Transverse colon (tissue), 4 donors: ENCODE data around the gene DGCR2.

Experiments
- EP300 ChIP-seq: sonication (generic); formaldehyde crosslinking; IDR thresholded peaks from one replicate; pipeline ENCODE4 v1.6.1; 2017; ENCODE audit warnings: antibody characterized with exemption, low read depth
- POLR2AphosphoS5 ChIP-seq, 3 donors: sonication (generic); formaldehyde crosslinking; IDR thresholded peaks; one replicate each; pipeline ENCODE4 v1.6.1; 2016; ENCODE audit warnings: antibody characterized with exemption in 3 of 3
- TF ChIP-seq, protein P1 (sequence below), 5 experiments: fragments of 200-600 bp in 3 of 5; fragments of 450-650 bp in 2 of 5; sonication (generic) in 3 of 5; IDR thresholded peaks; 1 replicate in 2 of 5; 2 replicates in 3 of 5; pipeline ENCODE4 v1.5.1; 2016 to 2017; ENCODE audit warnings: antibody characterized with exemption in 5 of 5, inconsistent platforms in 3 of 5, mild to moderate bottlenecking in 2 of 5, moderate library complexity in 1 of 5

DNA sequence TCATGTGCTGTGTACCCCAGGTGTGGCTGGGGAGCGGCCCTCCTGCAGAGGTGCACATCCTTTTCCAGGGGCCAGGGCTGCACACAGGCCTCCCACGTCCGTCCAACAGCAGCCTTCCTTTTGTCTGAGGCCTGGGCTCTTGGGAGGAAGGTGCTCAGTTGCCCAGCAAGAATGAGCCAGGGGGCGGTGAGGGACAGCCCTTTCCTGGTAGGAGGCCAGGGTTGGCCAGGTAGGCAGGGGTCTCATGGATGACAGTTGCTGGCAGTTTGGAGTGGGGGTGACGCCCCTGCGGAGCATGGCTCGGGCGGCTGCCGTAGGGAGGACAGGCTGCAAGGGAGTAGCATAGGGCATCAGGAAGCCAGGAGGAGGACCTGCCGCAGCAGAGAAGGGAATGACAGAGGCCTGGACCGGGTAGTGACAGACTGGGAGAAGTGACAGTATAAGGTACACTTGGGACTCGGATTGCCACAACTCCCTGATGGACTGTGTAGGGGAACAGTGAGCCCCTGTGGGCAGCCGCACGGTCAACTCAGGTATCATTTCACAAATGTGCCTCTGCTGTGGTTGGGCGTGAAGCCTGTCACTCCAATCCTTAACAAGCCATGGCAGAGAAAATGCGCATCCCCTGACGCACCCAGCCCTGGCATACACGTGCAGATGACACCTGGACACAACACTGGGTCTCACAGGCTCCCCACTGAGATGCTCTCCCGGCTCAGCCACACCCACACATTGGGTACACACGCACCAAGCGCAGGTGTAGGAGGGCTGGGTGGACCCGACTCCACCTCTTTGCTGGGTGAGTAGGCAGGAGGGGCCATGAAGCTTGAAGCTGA lies 79.7 kb downstream of the DGCR2 start:
- TF ChIP-seq, protein P1, sequence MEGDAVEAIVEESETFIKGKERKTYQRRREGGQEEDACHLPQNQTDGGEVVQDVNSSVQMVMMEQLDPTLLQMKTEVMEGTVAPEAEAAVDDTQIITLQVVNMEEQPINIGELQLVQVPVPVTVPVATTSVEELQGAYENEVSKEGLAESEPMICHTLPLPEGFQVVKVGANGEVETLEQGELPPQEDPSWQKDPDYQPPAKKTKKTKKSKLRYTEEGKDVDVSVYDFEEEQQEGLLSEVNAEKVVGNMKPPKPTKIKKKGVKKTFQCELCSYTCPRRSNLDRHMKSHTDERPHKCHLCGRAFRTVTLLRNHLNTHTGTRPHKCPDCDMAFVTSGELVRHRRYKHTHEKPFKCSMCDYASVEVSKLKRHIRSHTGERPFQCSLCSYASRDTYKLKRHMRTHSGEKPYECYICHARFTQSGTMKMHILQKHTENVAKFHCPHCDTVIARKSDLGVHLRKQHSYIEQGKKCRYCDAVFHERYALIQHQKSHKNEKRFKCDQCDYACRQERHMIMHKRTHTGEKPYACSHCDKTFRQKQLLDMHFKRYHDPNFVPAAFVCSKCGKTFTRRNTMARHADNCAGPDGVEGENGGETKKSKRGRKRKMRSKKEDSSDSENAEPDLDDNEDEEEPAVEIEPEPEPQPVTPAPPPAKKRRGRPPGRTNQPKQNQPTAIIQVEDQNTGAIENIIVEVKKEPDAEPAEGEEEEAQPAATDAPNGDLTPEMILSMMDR (IDR thresholded peaks at IDR 0.05), result no peak
- no peak for TF ChIP-seq EP300
- TF ChIP-seq POLR2AphosphoS5 (IDR thresholded peaks at IDR 0.05), result no peak
